Lower leg skin (tissue), 4 donors: Measurements from ENCODE around the gene AFF1. TPM values are rescaled to one million over a fixed set of nuclear protein-coding genes. Genes with fewer than 3 reads are reported as not detected.

Experiments
- DNase-seq, 2 donors: peaks; one replicate each; pipeline ENCODE4 v3.0.0-alpha.2; 2019; ENCODE audit warnings: low spot score in 2 of 2
- H3K4me3 ChIP-seq: fragments of 200-600 bp; sonication (generic); 2 replicates; pipeline ENCODE4 v1.5.1; 2017; ENCODE audit warnings: mild to moderate bottlenecking, low read depth; ENCODE audit not compliant: poor library complexity, severe bottlenecking
- POLR2A ChIP-seq, 2 donors: fragments of 450-650 bp; IDR thresholded peaks; one replicate each; pipeline ENCODE4 v1.6.1; 2016 to 2017; ENCODE audit warnings: antibody characterized with exemption in 2 of 2, mild to moderate bottlenecking in 1 of 2, moderate library complexity in 1 of 2
- WGBS, 2 donors: methylation state at CpG; one replicate each; pipeline ENCODE4 v1.1.5; 2018; 5-methylcytosine and 5-hydroxymethylcytosine counted together
- intact Hi-C: fragments of 100-400 bp; cut with DNase I; formaldehyde crosslinking; loops from one replicate; pipeline ENCODE4 v1.15.0; 2023; ENCODE audit warnings: low total_unique reads
- total RNA-seq, 4 donors: library from RNA; depleted of rRNA; stranded (reverse); fragments of >200 nt; gene quantifications; one replicate each; pipeline ENCODE4 v1.1.0, GENCODE V29; 2016
- TF ChIP-seq, protein P1 (sequence below), 3 donors: fragments of 450-650 bp; IDR thresholded peaks; one replicate each; pipeline ENCODE4 v1.5.1; 2016; ENCODE audit warnings: antibody characterized with exemption in 3 of 3, mild to moderate bottlenecking in 3 of 3, moderate library complexity in 2 of 3

The AFF1 gene
- total RNA-seq, 4 donors from 2014 or later, result 58.1 to 107 (median 71.2) TPM

- DNase-seq, result no peak
- WGBS, 2 donors, result 90 to 92% methylated on average over 20 to 22 of the region's 24 CpGs
- intact Hi-C loops, result no loop called here
- no peak overlapping the region for H3K4me3 ChIP-seq
- TF ChIP-seq POLR2A (IDR thresholded peaks at IDR 0.05), result no peak
- TF ChIP-seq, protein P1, sequence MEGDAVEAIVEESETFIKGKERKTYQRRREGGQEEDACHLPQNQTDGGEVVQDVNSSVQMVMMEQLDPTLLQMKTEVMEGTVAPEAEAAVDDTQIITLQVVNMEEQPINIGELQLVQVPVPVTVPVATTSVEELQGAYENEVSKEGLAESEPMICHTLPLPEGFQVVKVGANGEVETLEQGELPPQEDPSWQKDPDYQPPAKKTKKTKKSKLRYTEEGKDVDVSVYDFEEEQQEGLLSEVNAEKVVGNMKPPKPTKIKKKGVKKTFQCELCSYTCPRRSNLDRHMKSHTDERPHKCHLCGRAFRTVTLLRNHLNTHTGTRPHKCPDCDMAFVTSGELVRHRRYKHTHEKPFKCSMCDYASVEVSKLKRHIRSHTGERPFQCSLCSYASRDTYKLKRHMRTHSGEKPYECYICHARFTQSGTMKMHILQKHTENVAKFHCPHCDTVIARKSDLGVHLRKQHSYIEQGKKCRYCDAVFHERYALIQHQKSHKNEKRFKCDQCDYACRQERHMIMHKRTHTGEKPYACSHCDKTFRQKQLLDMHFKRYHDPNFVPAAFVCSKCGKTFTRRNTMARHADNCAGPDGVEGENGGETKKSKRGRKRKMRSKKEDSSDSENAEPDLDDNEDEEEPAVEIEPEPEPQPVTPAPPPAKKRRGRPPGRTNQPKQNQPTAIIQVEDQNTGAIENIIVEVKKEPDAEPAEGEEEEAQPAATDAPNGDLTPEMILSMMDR (IDR thresholded peaks at IDR 0.05), result no peak
Observed at GRCh38 chr4:87114245-87115062, 179.6 kb downstream of the AFF1 start.

DNA sequence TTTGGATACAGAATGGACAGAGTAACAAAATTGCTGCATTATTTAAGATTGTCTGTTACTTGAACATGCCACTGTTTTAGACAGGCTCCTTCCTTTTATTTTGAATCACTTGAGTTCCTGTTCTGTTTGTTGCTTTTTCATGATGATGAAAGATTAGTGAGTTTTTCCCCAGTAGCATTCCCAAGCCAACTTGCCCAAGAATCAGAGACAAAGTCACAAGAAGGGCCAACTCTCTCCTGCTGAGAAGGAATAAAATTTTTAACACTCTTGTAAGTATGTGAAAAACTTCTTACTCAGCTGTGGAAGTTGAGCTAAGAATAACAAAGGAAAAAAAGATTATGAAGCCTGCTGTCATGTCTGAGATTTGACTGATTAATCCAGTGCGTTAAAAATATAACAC lies 181.4 kb downstream of the AFF1 start:
- WGBS, 2 donors, result 90 to 93% methylated on average over 1 of the region's 1 CpG
- intact Hi-C loops, result no loop called here
- TF ChIP-seq, protein P1 (IDR thresholded peaks at IDR 0.05), result no peak
- TF ChIP-seq POLR2A (IDR thresholded peaks at IDR 0.05), result no peak
- no peak for DNase-seq
- H3K4me3 ChIP-seq, result no peak overlapping the region

DNA sequence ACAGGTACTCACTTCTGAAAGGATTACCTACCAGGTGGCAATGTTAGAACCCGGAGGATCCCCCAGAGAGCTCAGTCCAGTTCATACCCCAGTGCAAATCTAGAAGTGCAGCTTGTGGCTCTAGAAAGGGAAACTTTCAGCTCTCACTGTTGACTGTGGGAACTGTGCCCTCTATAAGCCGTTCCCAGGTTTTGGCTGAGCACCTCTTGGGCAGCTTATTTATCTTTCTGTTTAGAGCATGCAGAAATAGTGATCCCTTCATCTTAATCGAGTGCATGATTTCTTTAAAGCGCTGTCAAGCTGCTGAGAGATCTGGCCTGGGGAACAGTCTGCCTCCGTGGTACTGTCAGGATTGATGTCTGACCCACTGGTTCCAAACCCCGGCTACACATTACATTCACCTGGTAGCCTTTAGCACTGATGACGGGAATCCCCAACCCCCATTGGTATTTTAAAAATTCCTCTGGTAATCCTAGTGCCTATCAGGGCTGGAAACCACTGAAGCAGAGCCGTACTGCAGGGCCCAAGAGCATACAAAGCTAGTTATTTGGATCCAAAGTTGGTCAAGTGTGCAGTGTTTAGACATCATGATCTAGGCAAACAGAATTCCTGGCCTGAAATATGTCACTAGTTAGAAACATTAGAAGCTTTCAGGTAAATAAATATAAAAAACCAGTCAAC lies 182.4 kb downstream of the AFF1 start:
- WGBS, 2 donors, result 79 to 81% methylated on average over 6 to 8 of the region's 8 CpGs
- H3K4me3 ChIP-seq, result no peak overlapping the region
- TF ChIP-seq, protein P1 (IDR thresholded peaks at IDR 0.05), result no peak
- TF ChIP-seq POLR2A (IDR thresholded peaks at IDR 0.05), result no peak
- intact Hi-C loops, result no loop called here
- DNase-seq, result no peak

DNA sequence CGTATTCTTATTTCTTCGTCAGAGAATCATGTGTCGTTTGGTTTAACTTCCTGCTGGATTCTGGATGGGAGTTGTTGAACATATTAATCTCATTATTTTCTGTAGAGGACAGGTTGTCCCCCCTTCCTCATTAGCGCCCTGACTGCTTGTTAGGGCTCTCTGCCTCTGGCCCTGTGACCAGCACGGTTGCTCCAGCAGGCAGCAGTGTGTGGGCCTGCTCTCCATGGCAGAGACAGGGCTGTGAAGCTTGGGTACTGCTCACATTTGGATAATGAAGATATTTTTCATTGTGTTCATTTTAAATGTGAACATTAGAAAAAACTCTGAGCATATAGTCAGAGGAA lies 182.9 kb downstream of the AFF1 start:
- intact Hi-C loops, result no loop called here
- H3K4me3 ChIP-seq, result no peak overlapping the region
- TF ChIP-seq, protein P1 (IDR thresholded peaks at IDR 0.05), result no peak
- no peak for DNase-seq
- 84 to 85% methylated on average over 5 of the region's 5 CpGs for WGBS, 2 donors

GRCh38 chr4:87118421-87118820 lies 183.6 kb downstream of the AFF1 start:
- DNase-seq, result no peak
- intact Hi-C loops, result no loop called here
- TF ChIP-seq POLR2A (IDR thresholded peaks at IDR 0.05), result no peak
- TF ChIP-seq, protein P1 (IDR thresholded peaks at IDR 0.05), result no peak
- 96 to 97% methylated on average over 1 of the region's 1 CpG for WGBS, 2 donors
- no peak overlapping the region for H3K4me3 ChIP-seq
